Keratinocyte (primary cell): Measurements from ENCODE around the gene ZNF423. TPM values are rescaled to one million over a fixed set of nuclear protein-coding genes. Genes with fewer than 3 reads are reported as not detected.
A peak's percentile ranks its signal among the peaks of the same experiment; 100 is the strongest.

ENCODE experiments used
- DNase-seq: peaks from one replicate; pipeline ENCODE4 v3.0.0-alpha.2; 2011; ENCODE audit warnings: low read depth, missing footprints, low spot score
- FAIRE-seq: peaks from 2 replicates; lab custom pipeline; 2011; peaks lifted over from hg19 to GRCh38; lab: Jason Lieb, UNC
- H2AFZ ChIP-seq: 2 replicates; pipeline ENCODE4 v1.6.0; 2012; ENCODE audit warnings: low read length, control low read depth, inconsistent platforms; ENCODE audit not compliant: control insufficient read depth
- H3K27ac ChIP-seq: 2 replicates; pipeline ENCODE4 v1.5.1; 2011; ENCODE audit warnings: low read length; ENCODE audit not compliant: control insufficient read depth, insufficient read depth
- H3K27me3 ChIP-seq: 3 replicates; pipeline ENCODE4 v1.6.0; 2011; ENCODE audit warnings: low read length; ENCODE audit not compliant: control insufficient read depth, insufficient read depth; ENCODE audit errors: extremely low read depth
- H3K36me3 ChIP-seq, 2 experiments: 2 replicates in 1 of 2; 3 replicates in 1 of 2; pipeline ENCODE4 v1.5.1; 2011; ENCODE audit warnings: low read length in 2 of 2, mild to moderate bottlenecking in 1 of 2; ENCODE audit not compliant: control insufficient read depth in 2 of 2, insufficient read depth in 2 of 2; ENCODE audit errors: extremely low read depth in 1 of 2
- H3K4me1 ChIP-seq: 3 replicates; pipeline ENCODE4 v1.5.1; 2011; ENCODE audit warnings: low read length; ENCODE audit not compliant: control insufficient read depth, insufficient read depth; ENCODE audit errors: extremely low read depth
- H3K4me2 ChIP-seq: 3 replicates; pipeline ENCODE4 v1.6.0; 2011; ENCODE audit warnings: low read depth, low read length; ENCODE audit not compliant: control insufficient read depth, insufficient read depth; ENCODE audit errors: extremely low read depth
- H3K4me3 ChIP-seq, 3 experiments: fragments of 200-600 bp in 1 of 3; sonication (generic) in 1 of 3; 2 replicates in 2 of 3; 3 replicates in 1 of 3; pipeline ENCODE4 v1.5.1; 2011 to 2016; ENCODE audit warnings: low read length in 3 of 3, mild to moderate bottlenecking in 3 of 3, control low read depth in 2 of 3, inconsistent platforms in 1 of 3, low read depth in 1 of 3, mixed read lengths in 1 of 3, mixed run types in 1 of 3, moderate library complexity in 1 of 3; ENCODE audit not compliant: control insufficient read depth in 2 of 3, insufficient read depth in 2 of 3; ENCODE audit errors: extremely low read depth in 1 of 3
- H3K79me2 ChIP-seq: 2 replicates; pipeline ENCODE4 v1.6.0; 2012; ENCODE audit warnings: low read length; ENCODE audit not compliant: control insufficient read depth, insufficient read depth
- H3K9ac ChIP-seq: 3 replicates; pipeline ENCODE4 v1.6.0; 2011; ENCODE audit warnings: low read length; ENCODE audit not compliant: control insufficient read depth, insufficient read depth; ENCODE audit errors: extremely low read depth
- H3K9me1 ChIP-seq: 3 replicates; pipeline ENCODE4 v1.6.0; 2011; ENCODE audit warnings: low read length; ENCODE audit not compliant: control insufficient read depth, insufficient read depth; ENCODE audit errors: extremely low read depth
- H3K9me3 ChIP-seq: 2 replicates; pipeline ENCODE4 v1.5.1; 2012; ENCODE audit warnings: low read depth, low read length; ENCODE audit not compliant: control insufficient read depth
- H4K20me1 ChIP-seq: 3 replicates; pipeline ENCODE4 v1.6.0; 2011; ENCODE audit warnings: low read length; ENCODE audit not compliant: control insufficient read depth, insufficient read depth; ENCODE audit errors: extremely low read depth
- CTCF ChIP-seq, 3 experiments: IDR thresholded peaks in 1 of 3; conservative IDR thresholded peaks in 1 of 3; optimal IDR thresholded peaks in 1 of 3; 2 replicates in 2 of 3; 3 replicates in 1 of 3; pipeline versions ENCODE3 to v1.5.1; 2011; ENCODE audit warnings: low read length in 3 of 3, mild to moderate bottlenecking in 3 of 3, moderate library complexity in 2 of 3, control low read depth in 1 of 3, inconsistent platforms in 1 of 3; ENCODE audit not compliant: insufficient read depth in 2 of 3; ENCODE audit errors: extremely low read depth in 1 of 3
- EZH2 ChIP-seq: IDR thresholded peaks from one replicate; pipeline ENCODE4 v1.6.1; 2012; ENCODE audit warnings: inconsistent platforms, mild to moderate bottlenecking, low read length, moderate library complexity
- dilution Hi-C: fragments of 300-500 bp; cut with MboI; formaldehyde crosslinking; loops from one replicate; pipeline ENCODE4 v1.7.0; 2020; ENCODE audit warnings: low sequenced_read_pairs; ENCODE audit not compliant: extremely low pct_ligation_motif_present
- polyA plus RNA-seq, 5 experiments: library from polyadenylated mRNA; depleted of rRNA in 3 of 5; stranded (reverse) in 3 of 5; stranded (forward) in 1 of 5; unstranded in 1 of 5; fragments of >200 nt; gene quantifications; 1 replicate in 1 of 5; 2 replicates in 3 of 5; 3 replicates in 1 of 5; pipeline versions ENCODE4 v1.2.1 to v1.2.3, GENCODE V29; 2011 to 2012; ENCODE audit warnings: missing spikeins in 2 of 5, low read depth in 1 of 5, low replicate concordance in 1 of 5

ZNF423 gene
- polyA plus RNA-seq, 1 donor (not counting 4 experiments of a cell fraction or from before 2014, with no cell fraction given) = 0.05 TPM

GRCh38 chr16:49858200-49859124 is 2.5 kb upstream of the ZNF423 start:
- Histone ChIP-seq H3K4me2 (peak overlapping the region; percentile 22), H3K4me3 (no peak overlapping the region)
- FAIRE-seq = no peak

GRCh38 chr16:49857423-49858181 is 1.7 kb upstream of the ZNF423 start:
- no peak overlapping the region for H3K27ac ChIP-seq

More at GRCh38 chr16:49858200-49859124, 2.5 kb upstream of the ZNF423 start:
- dilution Hi-C loops = no loop called here
- Histone ChIP-seq H3K27me3 (peaks cover 45% of the 10 kb centered on the region), H3K27ac (no peak overlapping the region), H4K20me1 (no peaks in the 10 kb centered on the region), H3K9me3 (no peaks in the 10 kb centered on the region), H3K79me2 (no peaks in the 10 kb centered on the region), H3K36me3 (no peaks in the 10 kb centered on the region), H3K9me1 (no peaks in the 10 kb centered on the region), H2AFZ (no peak overlapping the region), H3K9ac (no peak overlapping the region), H3K4me1 (peaks cover 2% of the 10 kb centered on the region)
- no peak for DNase-seq
- TF ChIP-seq CTCF (optimal IDR thresholded peaks at IDR 0.05 in 1 of 3, IDR thresholded peaks at IDR 0.05 in 1 of 3, conservative IDR thresholded peaks at IDR 0.05 in 1 of 3; ENCODE audit: extremely low read depth in 1 of 3, insufficient read depth in 2 of 3, low read length in 3 of 3) (no peak), EZH2 (peak; percentile 94)

More at GRCh38 chr16:49857423-49858181, 1.7 kb upstream of the ZNF423 start:
- Histone ChIP-seq H3K4me2 (peak overlapping the region; percentile 76), H3K4me3 (peak overlapping the region; percentile 6 to 56 (median 16)), H2AFZ (no peak overlapping the region), H3K9me1 (no peaks in the 10 kb centered on the region), H3K4me1 (peaks cover 2% of the 10 kb centered on the region), H3K36me3 (no peaks in the 10 kb centered on the region), H3K27me3 (peaks cover 51% of the 10 kb centered on the region), H3K9me3 (no peaks in the 10 kb centered on the region), H3K9ac (no peak overlapping the region), H4K20me1 (no peaks in the 10 kb centered on the region), H3K79me2 (no peaks in the 10 kb centered on the region)
- DNase-seq (no peak), FAIRE-seq (no peak)
- dilution Hi-C loops = no loop called here
- TF ChIP-seq EZH2 (no peak), CTCF (optimal IDR thresholded peaks at IDR 0.05 in 1 of 3, IDR thresholded peaks at IDR 0.05 in 1 of 3, conservative IDR thresholded peaks at IDR 0.05 in 1 of 3; ENCODE audit: extremely low read depth in 1 of 3, insufficient read depth in 2 of 3, low read length in 3 of 3) (peak; percentile 65 to 96 (median 71))
